Activated naive CD4-positive, alpha-beta T cell (primary cell): Measurements from ENCODE around the gene SEC61A1.
A peak's percentile ranks its signal among the peaks of the same experiment; 100 is the strongest.

ENCODE experiments used
- DNase-seq, 4 experiments: peaks; one replicate each; lab custom pipeline; 2025; lab: John Stamatoyannopoulos, UW

SEC61A1 gene

GRCh38 chr3:128051837-128052594 is at the start of gene SEC61A1:
TSS of gene SEC61A1 (plus strand) at chr3:128052437. CDS start at chr3:128052553, 116 bp downstream.
- DNase-seq = peak; percentile 82 to 96 (median 92)

GRCh38 chr3:128004661-128005060 is 47.6 kb upstream of the SEC61A1 start:
- DNase-seq = no peak

- no peak for DNase-seq
Observed at GRCh38 chr3:128006061-128007032, 45.9 kb upstream of the SEC61A1 start.

GRCh38 chr3:128007033-128007424 is 45.2 kb upstream of the SEC61A1 start:
- no peak for DNase-seq

GRCh38 chr3:128009952-128010846 is 42.0 kb upstream of the SEC61A1 start:
- DNase-seq = no peak

GRCh38 chr3:128011140-128011539 is 41.1 kb upstream of the SEC61A1 start:
- peak in 1 of 4 experiments; percentile 8 for DNase-seq

GRCh38 chr3:128012050-128012449 is 40.2 kb upstream of the SEC61A1 start:
- DNase-seq = no peak

GRCh38 chr3:128014548-128014947 is 37.7 kb upstream of the SEC61A1 start:
- no peak for DNase-seq

- no peak for DNase-seq
Observed at GRCh38 chr3:128016502-128016901, 35.7 kb upstream of the SEC61A1 start.

GRCh38 chr3:128021768-128022372 is 30.4 kb upstream of the SEC61A1 start:
- no peak for DNase-seq

- no peak for DNase-seq
Observed at GRCh38 chr3:128033102-128033501, 19.1 kb upstream of the SEC61A1 start.

GRCh38 chr3:128036119-128036518 is 16.1 kb upstream of the SEC61A1 start:
- no peak for DNase-seq

- no peak for DNase-seq
Observed at GRCh38 chr3:128040041-128040440, 12.2 kb upstream of the SEC61A1 start.

- no peak for DNase-seq
Observed at GRCh38 chr3:128040660-128041059, 11.6 kb upstream of the SEC61A1 start.

GRCh38 chr3:128041344-128041743 is 10.9 kb upstream of the SEC61A1 start:
- DNase-seq = no peak

GRCh38 chr3:128050597-128050996 is 1.6 kb upstream of the SEC61A1 start:
- no peak for DNase-seq

- DNase-seq = no peak
Observed at GRCh38 chr3:128051459-128051836, 789 bp upstream of the SEC61A1 start.

GRCh38 chr3:128052595-128053351 is 536 bp downstream of the SEC61A1 start:
- DNase-seq = no peak

- DNase-seq = no peak
Observed at GRCh38 chr3:128053614-128054013, 1.4 kb downstream of the SEC61A1 start.

GRCh38 chr3:128054367-128054766 is 2.1 kb downstream of the SEC61A1 start:
- no peak for DNase-seq

- DNase-seq = no peak
Observed at GRCh38 chr3:128056258-128056657, 4.0 kb downstream of the SEC61A1 start.
